Progenitor cell of endocrine pancreas (in vitro differentiated cells): ENCODE measurements around the gene AKAP7. TPM values are rescaled to one million over a fixed set of nuclear protein-coding genes. Genes with fewer than 3 reads are reported as not detected.
A peak's percentile ranks its signal among the peaks of the same experiment; 100 is the strongest.

Source experiments
- DNase-seq: peaks from one replicate; pipeline ENCODE4 v3.0.0; 2021; ENCODE audit warnings: low spot score; ENCODE audit not compliant: unreplicated experiment
- H3K27ac Mint-ChIP-seq: 2 replicates; pipeline ENCODE4 v1.8.0; 2021; ENCODE audit warnings: mild to moderate bottlenecking, moderate library complexity, mixed read lengths
- H3K27me3 Mint-ChIP-seq: 2 replicates; pipeline ENCODE4 v1.8.0; 2021; ENCODE audit warnings: mixed read lengths
- H3K36me3 Mint-ChIP-seq: 2 replicates; pipeline ENCODE4 v1.8.0; 2022; ENCODE audit warnings: mixed read lengths; ENCODE audit not compliant: insufficient read depth
- H3K4me1 Mint-ChIP-seq: 2 replicates; pipeline ENCODE4 v1.8.0; 2021; ENCODE audit warnings: low read depth, mixed read lengths
- H3K4me3 Mint-ChIP-seq: 2 replicates; pipeline ENCODE4 v1.8.0; 2021; ENCODE audit warnings: low read depth, mild to moderate bottlenecking, moderate library complexity, mixed read lengths
- H3K9me3 Mint-ChIP-seq: 2 replicates; pipeline ENCODE4 v1.8.0; 2021; ENCODE audit warnings: low read depth, mixed read lengths
- total RNA-seq: library from RNA; stranded (reverse); gene quantifications from 2 replicates; pipeline ENCODE4 v1.2.1, GENCODE V29; 2021
- TF ChIP-seq, protein P1 (sequence below): fragments of 200-600 bp; sonication (generic); IDR thresholded peaks from one replicate; pipeline ENCODE4 v1.5.0; 2021; ENCODE audit warnings: antibody characterized with exemption, mild to moderate bottlenecking; ENCODE audit not compliant: unreplicated experiment

The AKAP7 gene
- total RNA-seq, 1 donor from 2014 or later: 25.5 TPM

DNA sequence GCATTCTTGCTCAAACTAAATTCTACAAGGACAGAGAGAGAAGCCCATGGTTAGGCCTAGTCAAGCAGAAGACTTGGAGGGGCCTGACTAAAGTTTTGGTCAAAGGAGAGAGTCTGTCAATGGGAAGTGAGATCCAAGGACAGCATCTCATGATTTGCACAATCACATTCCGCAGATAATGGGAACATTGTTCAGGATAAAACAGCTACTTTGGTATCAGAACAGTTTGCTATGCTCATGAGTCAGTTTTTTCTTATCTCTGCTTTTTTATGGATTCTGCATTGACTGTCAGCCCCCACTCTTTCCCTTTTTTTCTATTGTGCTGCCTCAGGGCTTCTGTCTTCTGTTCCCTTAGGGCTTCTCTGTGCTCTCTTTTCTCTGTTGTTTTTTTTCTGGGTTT lies 28.6 kb downstream of the AKAP7 start:
- Mint-ChIP-seq H3K27ac (no peak overlapping the region), H3K9me3 (no peaks in the 10 kb centered on the region), H3K27me3 (no peaks in the 10 kb centered on the region), H3K4me1 (peaks cover 5% of the 10 kb centered on the region), H3K4me3 (no peak overlapping the region), H3K36me3 (peaks cover 6% of the 10 kb centered on the region)
- no peak for DNase-seq
- TF ChIP-seq, protein P1, sequence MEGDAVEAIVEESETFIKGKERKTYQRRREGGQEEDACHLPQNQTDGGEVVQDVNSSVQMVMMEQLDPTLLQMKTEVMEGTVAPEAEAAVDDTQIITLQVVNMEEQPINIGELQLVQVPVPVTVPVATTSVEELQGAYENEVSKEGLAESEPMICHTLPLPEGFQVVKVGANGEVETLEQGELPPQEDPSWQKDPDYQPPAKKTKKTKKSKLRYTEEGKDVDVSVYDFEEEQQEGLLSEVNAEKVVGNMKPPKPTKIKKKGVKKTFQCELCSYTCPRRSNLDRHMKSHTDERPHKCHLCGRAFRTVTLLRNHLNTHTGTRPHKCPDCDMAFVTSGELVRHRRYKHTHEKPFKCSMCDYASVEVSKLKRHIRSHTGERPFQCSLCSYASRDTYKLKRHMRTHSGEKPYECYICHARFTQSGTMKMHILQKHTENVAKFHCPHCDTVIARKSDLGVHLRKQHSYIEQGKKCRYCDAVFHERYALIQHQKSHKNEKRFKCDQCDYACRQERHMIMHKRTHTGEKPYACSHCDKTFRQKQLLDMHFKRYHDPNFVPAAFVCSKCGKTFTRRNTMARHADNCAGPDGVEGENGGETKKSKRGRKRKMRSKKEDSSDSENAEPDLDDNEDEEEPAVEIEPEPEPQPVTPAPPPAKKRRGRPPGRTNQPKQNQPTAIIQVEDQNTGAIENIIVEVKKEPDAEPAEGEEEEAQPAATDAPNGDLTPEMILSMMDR: no peak

DNA sequence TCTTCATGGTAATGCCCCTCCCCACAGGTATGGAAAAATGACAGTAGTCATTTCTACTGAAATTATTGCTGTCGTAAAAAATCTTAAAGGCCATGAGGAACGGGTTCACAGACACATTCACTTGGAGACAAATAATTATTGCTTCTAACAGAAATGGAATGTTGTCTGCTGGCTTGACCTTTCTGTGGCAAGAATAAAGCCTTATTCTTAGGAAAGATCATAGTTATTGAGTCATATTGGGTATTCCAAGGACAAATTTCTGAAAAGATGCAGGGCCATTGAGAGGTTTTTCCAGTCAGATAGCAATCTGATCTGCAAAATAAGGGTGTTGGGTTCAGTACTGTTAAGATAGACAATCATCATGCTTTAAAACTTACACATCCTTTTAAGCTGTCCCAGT lies 29.2 kb downstream of the AKAP7 start:
- Mint-ChIP-seq H3K27me3 (no peaks in the 10 kb centered on the region), H3K4me1 (peaks cover 5% of the 10 kb centered on the region), H3K27ac (no peak overlapping the region), H3K9me3 (no peaks in the 10 kb centered on the region), H3K4me3 (no peak overlapping the region), H3K36me3 (peaks cover 7% of the 10 kb centered on the region)
- TF ChIP-seq, protein P1: no peak
- DNase-seq: no peak

DNA sequence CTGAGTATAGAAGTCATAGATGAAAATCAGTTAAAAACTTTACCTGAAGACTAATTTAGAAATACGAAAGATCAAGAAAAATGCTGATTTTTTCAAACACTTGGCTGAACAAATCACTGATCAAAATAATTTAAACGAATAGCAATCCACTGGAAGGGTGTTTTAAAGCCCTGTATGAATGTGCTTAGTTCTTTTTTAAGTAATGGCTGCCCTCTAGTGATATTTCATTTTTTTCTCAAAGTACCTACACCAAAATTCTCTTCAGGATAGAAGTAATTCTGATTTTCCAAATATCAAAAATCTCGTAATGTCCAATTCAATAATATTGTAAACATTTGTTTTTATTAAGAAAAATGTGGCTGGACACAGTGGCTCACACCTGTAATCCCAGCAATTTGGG lies 32.5 kb downstream of the AKAP7 start:
- no peak overlapping the region for H3K27ac Mint-ChIP-seq
- TF ChIP-seq, protein P1: peak; percentile 9
- no peak overlapping the region for H3K4me3 Mint-ChIP-seq
- H3K4me1 Mint-ChIP-seq: peaks cover 9% of the 10 kb centered on the region
- no peaks in the 10 kb centered on the region for H3K9me3 Mint-ChIP-seq
- peaks cover 5% of the 10 kb centered on the region for H3K36me3 Mint-ChIP-seq
- no peaks in the 10 kb centered on the region for H3K27me3 Mint-ChIP-seq
- no peak for DNase-seq

DNA sequence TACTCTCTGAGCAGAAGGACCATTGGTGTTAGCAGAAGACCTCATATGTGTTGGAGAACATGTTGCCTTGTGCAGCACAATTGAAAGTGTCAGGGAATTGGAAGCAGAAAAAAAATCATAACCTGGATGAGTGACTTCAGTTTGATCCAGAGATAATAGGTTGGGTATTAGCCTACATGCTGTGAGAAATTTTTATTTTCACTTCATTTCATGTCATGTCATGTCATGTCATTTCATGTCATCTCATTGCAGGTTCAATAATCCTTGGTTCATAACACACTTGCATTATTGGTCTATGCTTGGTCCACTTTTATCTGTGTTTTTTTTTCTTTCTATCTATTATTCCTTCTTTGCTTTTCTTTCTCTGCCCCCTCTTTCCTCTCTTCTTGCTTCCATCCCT lies 34.3 kb downstream of the AKAP7 start:
- TF ChIP-seq, protein P1: no peak
- Mint-ChIP-seq H3K4me1 (peaks cover 7% of the 10 kb centered on the region), H3K9me3 (no peaks in the 10 kb centered on the region), H3K36me3 (peaks cover 3% of the 10 kb centered on the region), H3K27ac (no peak overlapping the region), H3K27me3 (no peaks in the 10 kb centered on the region), H3K4me3 (no peak overlapping the region)
- no peak for DNase-seq

DNA sequence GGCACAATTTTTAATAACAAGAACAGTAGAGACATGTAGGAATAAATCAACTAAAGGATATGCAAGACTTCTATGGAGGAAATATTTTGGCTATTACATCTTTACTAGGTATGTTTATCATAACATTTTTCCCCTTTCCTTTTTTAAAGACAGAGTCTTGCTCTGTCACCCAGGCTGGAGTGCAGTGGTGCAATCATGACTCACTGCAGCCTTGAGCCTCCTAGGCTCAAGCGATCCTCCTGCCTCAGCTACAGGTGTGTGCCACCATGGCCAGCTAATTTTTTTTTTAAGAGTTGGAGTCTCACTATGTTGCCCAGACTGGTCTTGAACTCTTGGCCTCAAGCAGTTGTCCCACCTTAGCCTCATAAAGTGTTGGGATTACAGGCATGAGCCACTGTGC lies 37.0 kb downstream of the AKAP7 start:
- no peak overlapping the region for H3K4me3 Mint-ChIP-seq
- H3K9me3 Mint-ChIP-seq: no peaks in the 10 kb centered on the region
- peaks cover 7% of the 10 kb centered on the region for H3K4me1 Mint-ChIP-seq
- DNase-seq: no peak
- no peaks in the 10 kb centered on the region for H3K27me3 Mint-ChIP-seq
- no peak overlapping the region for H3K27ac Mint-ChIP-seq
- TF ChIP-seq, protein P1: no peak
- peaks cover 1% of the 10 kb centered on the region for H3K36me3 Mint-ChIP-seq

DNA sequence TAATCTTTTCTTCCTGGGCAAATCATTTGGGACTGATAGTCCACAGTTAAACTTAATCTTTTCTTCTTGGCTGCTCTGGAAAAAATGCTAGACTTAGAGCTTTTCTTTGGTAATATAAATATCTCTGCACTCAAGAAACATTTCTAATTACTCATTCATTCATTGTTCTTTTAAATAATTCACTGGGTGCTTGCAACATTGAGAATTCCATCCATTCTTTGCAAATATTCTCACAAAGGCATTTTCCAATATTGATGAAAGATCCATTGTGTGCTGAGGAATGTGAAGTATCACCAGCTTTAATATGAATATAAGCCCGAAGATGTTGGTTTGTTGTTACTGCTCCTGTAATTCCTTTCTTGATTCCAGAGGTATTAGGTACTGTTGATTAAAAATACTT lies 38.4 kb downstream of the AKAP7 start:
- DNase-seq: no peak
- TF ChIP-seq, protein P1: no peak
- Mint-ChIP-seq H3K4me3 (no peak overlapping the region), H3K9me3 (no peaks in the 10 kb centered on the region), H3K36me3 (peaks cover 2% of the 10 kb centered on the region), H3K27me3 (no peaks in the 10 kb centered on the region), H3K4me1 (peaks cover 7% of the 10 kb centered on the region), H3K27ac (no peak overlapping the region)
